Islet of Langerhans (tissue), 1 donor: Measurements from ENCODE around the gene DKC1.
"Not testable (repeated sequence)": the region's sequence is repeated elsewhere in the genome, so short reads cannot be mapped to it uniquely, and the experiment has no call there.

Experiments used
- FAIRE-seq: peaks from one replicate; lab custom pipeline; 2011; peaks lifted over from hg19 to GRCh38; lab: Jason Lieb, UNC

The DKC1 gene

DNA sequence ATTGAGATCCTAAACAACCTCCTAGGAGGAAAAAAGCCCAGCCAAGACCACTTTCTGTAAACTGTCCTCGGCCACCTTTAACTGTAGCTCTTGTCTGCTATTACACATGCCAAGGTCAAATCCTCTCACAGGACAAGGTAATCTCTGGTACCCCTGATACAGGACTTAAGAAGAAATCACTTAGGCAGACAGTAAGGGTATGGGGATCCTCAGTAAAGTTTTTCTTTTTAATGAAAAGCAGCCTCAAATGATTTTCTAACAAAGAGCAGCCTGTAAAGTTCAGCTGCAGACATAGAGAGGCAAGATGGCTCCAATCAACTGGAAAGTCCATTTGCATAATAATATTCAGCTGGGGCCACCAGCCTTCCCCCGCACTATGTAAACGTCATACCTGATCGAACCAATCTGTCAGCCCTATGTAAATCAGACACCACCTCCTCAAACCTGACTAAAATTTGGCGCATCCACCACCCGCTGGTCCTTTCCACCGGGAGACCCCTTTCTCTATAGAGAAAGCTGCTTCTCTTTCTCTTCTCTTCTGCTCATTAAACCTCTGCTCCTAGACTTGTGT, 57.2 kb downstream of the DKC1 start:
- FAIRE-seq: no peak

DNA sequence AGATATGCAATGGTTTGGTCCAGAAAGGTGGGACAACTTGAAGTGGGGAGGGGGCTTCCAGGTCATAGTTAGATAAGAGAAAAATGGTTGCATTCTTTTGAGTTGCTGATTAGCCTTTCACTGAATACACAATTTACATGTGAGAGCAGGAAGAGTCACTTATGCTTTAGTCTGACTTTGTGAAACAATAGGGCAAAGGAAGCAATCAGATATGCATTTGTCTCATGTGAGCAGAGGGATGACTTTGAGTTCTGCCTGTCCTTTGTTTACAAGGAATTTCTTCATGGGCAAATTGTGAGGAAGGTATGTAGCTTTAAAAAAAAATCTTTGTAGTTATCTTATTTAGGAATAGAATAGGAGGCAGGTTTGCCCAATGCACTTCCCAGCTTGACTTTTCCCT, 58.9 kb downstream of the DKC1 start:
- no peak for FAIRE-seq

DNA sequence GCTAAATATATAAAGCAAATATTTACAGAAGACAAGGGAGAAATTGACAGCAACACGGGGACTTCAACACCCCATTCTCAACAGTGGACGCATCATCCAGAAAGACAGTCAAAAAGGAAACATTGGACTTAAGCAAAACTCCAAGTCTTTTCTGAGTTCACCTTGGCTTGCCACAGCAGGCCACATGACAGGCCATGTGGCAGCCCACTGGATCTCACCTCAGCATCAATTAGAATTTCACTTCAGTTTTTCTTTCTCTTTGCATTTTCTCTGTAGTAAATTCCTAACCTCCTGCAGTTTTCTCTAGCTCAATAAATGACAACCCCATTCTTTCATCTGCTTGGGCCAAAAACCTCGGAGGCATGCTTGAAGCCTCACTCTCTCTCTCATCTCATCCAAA, 59.4 kb downstream of the DKC1 start:
- FAIRE-seq: no peak

DNA sequence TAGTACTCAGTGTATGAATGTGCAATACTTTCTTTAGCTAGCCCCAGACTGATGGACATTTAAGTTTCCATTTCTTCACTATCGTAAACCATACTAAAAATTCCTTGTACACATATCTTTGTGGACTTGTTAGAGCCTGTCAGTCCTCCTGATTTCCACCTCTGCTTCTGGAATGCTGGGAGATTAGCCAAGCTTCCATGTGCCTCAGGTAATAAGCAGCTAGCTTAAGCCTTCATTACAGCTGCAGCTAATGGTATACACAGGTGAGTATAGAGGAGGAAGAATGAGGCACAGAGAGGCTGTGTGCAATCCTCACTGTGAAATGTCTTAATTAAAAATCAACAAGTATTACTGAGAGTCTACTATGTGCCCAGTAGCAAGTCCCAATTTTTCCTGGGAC, 62.0 kb downstream of the DKC1 start:
- FAIRE-seq: no peak

DNA sequence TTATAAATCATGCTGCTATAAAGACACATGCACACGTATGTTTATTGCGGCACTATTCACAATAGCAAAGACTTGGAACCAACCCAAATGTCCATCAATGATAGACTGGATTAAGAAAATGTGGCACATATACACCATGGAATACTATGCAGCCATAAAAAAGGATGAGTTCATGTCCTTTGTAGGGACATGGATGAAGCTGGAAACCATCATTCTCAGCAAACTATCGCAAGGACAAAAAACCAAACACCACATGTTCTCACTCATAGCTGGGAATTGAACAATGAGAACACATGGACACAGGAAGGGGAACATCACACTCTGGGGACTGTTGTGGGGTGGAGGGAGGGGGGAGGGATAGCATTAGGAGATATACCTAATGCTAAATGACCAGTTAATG, 62.9 kb downstream of the DKC1 start:
- FAIRE-seq: not testable (repeated sequence)
